Esophagus squamous epithelium (tissue), 4 donors: Measurements from ENCODE around the gene AUTS2.

Experiments
- CTCF ChIP-seq, 6 experiments: fragments of 450-650 bp in 4 of 6; fragments of 200-600 bp in 2 of 6; sonication (generic) in 2 of 6; IDR thresholded peaks; one replicate each; pipeline ENCODE4 v1.5.1; 2016 to 2019; ENCODE audit warnings: antibody characterized with exemption in 6 of 6, mild to moderate bottlenecking in 4 of 6, moderate library complexity in 4 of 6
- POLR2A ChIP-seq, 4 donors: fragments of 450-650 bp; IDR thresholded peaks; one replicate each; pipeline ENCODE4 v1.6.1; 2017; ENCODE audit warnings: antibody characterized with exemption in 4 of 4, mild to moderate bottlenecking in 4 of 4, moderate library complexity in 3 of 4

GRCh38 chr7:69608878-69609277 lies 10.6 kb downstream of the AUTS2 start:
- TF ChIP-seq CTCF (IDR thresholded peaks at IDR 0.05) = no peak
- TF ChIP-seq POLR2A (IDR thresholded peaks at IDR 0.05) = no peak
